GM19238 (cell line): ENCODE measurements around the gene MT1M.
A peak's percentile ranks its signal among the peaks of the same experiment; 100 is the strongest.
"Not testable (repeated sequence)": the region's sequence is repeated elsewhere in the genome, so short reads cannot be mapped to it uniquely, and the experiment has no call there.

ENCODE experiments used
- DNase-seq: peaks from one replicate; pipeline ENCODE4 v3.0.0; 2011; ENCODE audit warnings: low spot score; ENCODE audit not compliant: insufficient read length

MT1M gene

GRCh38 chr16:56632156-56632847 is at the start of gene MT1M:
Gene MT1M (plus strand): TSS chr16:56632659. CDS start chr16:56632732, 73 bp downstream.
- no peak for DNase-seq

DNA sequence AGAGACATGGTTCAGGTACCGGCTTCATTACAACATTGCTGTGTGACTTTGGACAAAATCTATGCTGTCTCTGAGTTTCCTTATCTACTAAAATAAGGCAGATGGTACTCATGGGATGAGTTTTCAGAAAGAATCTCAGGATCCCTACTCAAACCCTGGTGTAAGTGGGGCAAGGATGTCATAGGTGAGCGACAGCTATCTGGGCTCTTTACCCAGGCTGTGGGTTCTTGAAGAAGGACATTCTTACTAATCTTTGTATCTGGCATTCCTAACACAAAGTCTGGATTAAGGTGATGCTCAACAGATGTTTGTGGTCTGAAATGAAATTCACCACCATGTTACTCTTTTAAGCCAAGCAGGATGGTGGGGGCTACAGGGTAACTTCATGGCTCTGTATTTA is 49.5 kb upstream of the MT1M start:
- DNase-seq, result not testable (repeated sequence)

- no peak for DNase-seq
These were observed 48.9 kb upstream of the MT1M start for GRCh38 chr16:56583351-56584168.

DNA sequence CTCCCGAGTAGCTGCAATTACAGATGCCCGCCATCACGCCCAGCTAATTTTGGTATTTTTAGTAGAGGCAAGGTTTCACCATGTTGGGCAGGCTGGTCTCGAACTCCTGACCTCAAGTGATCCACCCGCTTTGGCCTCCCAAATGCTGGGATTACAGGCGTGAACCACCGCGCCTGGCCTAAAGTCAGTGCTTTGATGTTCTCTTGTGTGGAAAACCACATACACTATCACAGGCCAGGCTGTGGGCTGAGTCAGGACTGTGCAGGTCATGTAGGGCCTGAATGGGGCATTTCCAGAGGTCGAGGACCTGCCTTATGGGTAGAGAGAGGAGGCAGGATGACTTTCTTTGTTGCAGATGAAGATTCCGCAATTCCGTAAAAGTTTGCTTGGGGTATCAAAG is 48.2 kb upstream of the MT1M start:
- DNase-seq, result no peak

DNA sequence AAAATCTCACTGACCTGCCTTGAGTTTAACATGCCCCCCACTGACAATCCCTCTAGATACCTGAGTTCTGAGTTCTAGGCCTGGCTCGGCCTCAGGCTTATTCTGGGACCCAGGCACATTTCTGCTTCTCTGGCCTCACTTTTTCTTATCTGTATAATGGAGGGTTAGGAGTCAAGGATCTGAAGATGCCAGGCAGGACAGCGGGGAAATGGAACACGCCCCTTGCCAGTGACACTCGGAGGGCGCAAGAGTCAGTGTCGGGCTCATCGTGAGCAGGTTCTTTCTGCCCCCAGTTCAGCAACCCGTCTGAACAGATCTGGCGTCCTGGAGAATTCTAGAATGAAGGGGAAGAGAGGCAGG is 43.7 kb upstream of the MT1M start:
- no peak for DNase-seq

DNA sequence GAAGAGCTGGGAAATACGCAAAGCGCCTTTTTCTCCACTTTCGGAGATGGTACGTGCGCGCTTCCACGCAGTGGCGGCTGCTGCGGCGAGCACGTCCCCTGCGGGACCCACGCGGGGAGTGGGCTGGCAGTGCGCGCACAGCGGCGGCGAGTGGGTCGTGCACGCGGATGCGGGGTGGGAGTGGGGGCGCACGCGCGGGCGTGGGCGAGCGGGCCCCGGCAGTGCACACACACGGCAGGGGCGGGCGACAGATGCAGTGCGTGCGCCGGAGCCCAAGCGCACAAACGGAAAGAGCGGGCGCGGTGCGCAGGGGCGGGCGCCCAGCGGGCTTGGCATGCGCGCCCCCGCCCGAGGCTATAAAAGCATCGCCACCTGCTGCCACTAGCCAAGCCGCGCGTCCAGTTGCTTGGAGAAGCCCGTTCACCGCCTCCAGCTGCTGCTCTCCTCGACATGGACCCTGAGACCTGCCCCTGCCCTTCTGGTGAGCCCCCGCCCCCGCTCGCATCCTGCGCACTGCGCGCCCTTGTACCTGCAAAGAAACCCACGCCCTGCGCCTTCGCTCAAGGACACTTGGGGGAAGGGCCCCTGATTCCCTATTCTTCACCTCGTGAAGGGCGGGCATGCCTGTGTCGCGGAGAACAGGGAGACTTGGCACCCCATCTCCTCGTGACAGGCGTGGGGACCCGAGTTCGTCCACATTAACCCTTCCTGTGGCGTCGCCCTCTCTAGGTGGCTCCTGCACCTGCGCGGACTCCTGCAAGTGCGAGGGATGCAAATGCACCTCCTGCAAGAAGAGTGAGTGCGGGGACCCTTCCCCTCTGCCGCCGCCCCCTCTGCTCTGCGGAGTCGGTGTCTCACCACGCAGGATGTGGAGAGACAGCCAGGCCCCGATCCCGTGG is 43.1 kb upstream of the MT1M start, which contains the start of gene MT3:
MT3 (plus strand) TSS at position 388 of the 899 bp plus-strand sequence; CDS start at position 451, 63 bp downstream.
- DNase-seq, result no peak

GRCh38 chr16:56591377-56592060 is 40.9 kb upstream of the MT1M start:
- DNase-seq, result no peak

GRCh38 chr16:56593573-56594291 is 38.7 kb upstream of the MT1M start:
- no peak for DNase-seq

DNA sequence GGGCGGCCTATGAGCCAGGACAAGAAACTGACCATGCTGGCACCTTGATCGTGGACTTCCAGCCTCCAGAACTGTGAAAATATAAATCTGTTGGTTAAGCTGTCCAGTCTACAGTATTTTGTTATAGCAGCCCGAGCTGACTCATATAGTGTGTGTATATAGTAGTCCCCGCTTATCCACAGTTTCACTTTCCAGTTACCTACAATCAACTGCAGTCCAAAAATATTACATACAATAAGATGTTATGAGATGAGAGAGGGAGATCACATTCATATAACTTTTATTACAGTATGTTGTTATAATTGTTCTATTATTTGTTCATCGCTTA is 38.2 kb upstream of the MT1M start:
- DNase-seq, result no peak

- DNase-seq, result no peak
These were observed 32.0 kb upstream of the MT1M start for GRCh38 chr16:56600398-56600999.

GRCh38 chr16:56601325-56601724 is 31.1 kb upstream of the MT1M start:
- DNase-seq, result no peak

GRCh38 chr16:56603589-56603988 is 28.9 kb upstream of the MT1M start:
- no peak for DNase-seq

- no peak for DNase-seq
These were observed 27.5 kb upstream of the MT1M start for GRCh38 chr16:56604966-56605365.

GRCh38 chr16:56605475-56605874 is 27.0 kb upstream of the MT1M start:
- no peak for DNase-seq

GRCh38 chr16:56606071-56606475 is 26.4 kb upstream of the MT1M start:
- DNase-seq, result no peak

DNA sequence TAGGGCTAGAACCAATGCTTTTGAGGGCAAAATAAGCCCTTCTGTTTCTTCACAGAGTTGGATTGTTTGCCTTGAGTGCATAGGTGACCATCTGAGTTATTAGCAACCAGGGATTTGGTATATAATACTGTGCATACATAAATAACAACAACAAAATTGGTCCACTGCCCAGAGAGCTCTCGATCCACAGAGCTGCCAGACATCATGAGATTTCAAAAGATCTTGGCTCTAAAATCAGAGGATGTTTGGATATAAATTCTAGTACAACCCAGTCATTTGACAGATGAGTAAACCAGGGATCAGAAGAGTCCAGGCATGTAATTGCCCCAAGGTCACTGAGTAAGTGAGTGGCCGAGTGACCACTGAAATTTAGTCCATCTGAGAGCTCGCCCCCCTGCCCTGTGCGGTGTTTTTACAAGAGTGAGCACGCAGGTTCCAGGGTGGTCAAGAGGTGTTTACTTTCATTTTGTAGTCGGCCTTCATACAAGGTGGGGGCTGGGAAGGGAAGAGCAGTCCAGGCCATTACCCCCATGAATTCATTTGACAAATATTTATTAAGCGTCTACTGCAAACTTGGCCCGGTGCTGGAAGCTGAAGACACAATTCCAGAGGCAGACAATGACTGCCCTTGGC is 25.9 kb upstream of the MT1M start:
- no peak for DNase-seq

DNA sequence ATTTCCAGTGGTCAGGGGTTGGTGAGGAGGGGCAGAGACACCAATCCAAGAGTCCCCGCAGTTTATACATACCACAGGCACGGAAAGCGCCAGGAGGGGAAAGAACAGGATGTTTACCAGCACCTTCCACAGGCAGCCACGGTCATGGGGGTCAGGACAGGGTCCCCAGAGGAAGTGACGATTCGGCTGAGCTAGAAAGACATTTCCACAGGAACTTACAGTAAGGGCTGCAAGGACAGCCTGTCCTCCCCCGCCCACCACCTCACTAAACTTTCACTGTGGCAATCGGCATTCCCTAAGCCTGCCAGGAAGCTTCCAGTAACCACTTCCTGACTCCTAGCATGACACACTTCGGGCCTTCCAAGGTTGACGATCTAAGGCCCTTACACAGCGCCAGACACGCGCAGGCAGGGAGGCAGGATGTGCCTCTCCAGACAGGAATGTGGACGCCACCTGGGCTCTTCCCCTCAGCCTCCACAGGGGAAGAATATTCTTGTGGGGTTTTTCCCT is 25.3 kb upstream of the MT1M start:
- DNase-seq, result no peak

- DNase-seq, result no peak
These were observed 24.8 kb upstream of the MT1M start for GRCh38 chr16:56607675-56608042.

GRCh38 chr16:56608043-56608875 is 24.2 kb upstream of the MT1M start, which contains the start of gene MT2A:
Gene MT2A (plus strand): TSS chr16:56608584. CDS start chr16:56608656, 72 bp downstream.
- peak; percentile 92 for DNase-seq
